Mesenchymal stem cell (in vitro differentiated cells and primary cell): ENCODE measurements around the gene HDAC1.

ENCODE experiments used
- DNase-seq: peaks from one replicate; pipeline ENCODE4 v3.0.0-alpha.2; 2013
- H2AFZ ChIP-seq: one replicate; pipeline ENCODE4 v1.6.1; 2013; ENCODE audit warnings: low read depth, mild to moderate bottlenecking, control low read depth, inconsistent platforms, low read length, moderate library complexity
- H2AK5ac ChIP-seq: 2 replicates; pipeline ENCODE4 v1.6.1; 2013; ENCODE audit warnings: low read length, moderate library complexity, mild to moderate bottlenecking, inconsistent platforms; ENCODE audit not compliant: severe bottlenecking
- H2BK120ac ChIP-seq: one replicate; pipeline ENCODE4 v1.6.1; 2013; ENCODE audit warnings: low read depth, mild to moderate bottlenecking, inconsistent platforms, low read length, moderate library complexity
- H2BK12ac ChIP-seq, 2 experiments: one replicate each; pipeline ENCODE4 v1.6.1; 2013; ENCODE audit warnings: inconsistent platforms in 2 of 2, low read length in 2 of 2, mild to moderate bottlenecking in 2 of 2, moderate library complexity in 2 of 2, control low read depth in 1 of 2
- H2BK15ac ChIP-seq: one replicate; pipeline ENCODE4 v1.6.1; 2013; ENCODE audit warnings: mild to moderate bottlenecking, low read depth, inconsistent platforms; ENCODE audit not compliant: poor library complexity, severe bottlenecking
- H2BK5ac ChIP-seq: 2 replicates; pipeline ENCODE4 v1.6.1; 2013; ENCODE audit warnings: low read depth, mild to moderate bottlenecking, low read length, control low read depth, inconsistent platforms; ENCODE audit not compliant: poor library complexity, severe bottlenecking
- H3K14ac ChIP-seq, 2 experiments: one replicate each; pipeline ENCODE4 v1.6.1; 2013; ENCODE audit warnings: inconsistent platforms in 2 of 2, low read length in 2 of 2, control low read depth in 1 of 2, mild to moderate bottlenecking in 1 of 2, moderate library complexity in 1 of 2
- H3K18ac ChIP-seq, 2 experiments: one replicate each; pipeline ENCODE4 v1.6.1; 2013; ENCODE audit warnings: inconsistent platforms in 2 of 2, low read length in 2 of 2, control low read depth in 1 of 2, low read depth in 1 of 2, mild to moderate bottlenecking in 1 of 2
- H3K23ac ChIP-seq, 2 experiments: one replicate each; pipeline ENCODE4 v1.6.1; 2013; ENCODE audit warnings: inconsistent platforms in 2 of 2, low read length in 2 of 2, mild to moderate bottlenecking in 2 of 2, moderate library complexity in 2 of 2, control low read depth in 1 of 2
- H3K27ac ChIP-seq: 2 replicates; pipeline ENCODE4 v1.5.1; 2013; ENCODE audit warnings: mild to moderate bottlenecking, moderate library complexity, low read length, control low read depth, inconsistent platforms; ENCODE audit not compliant: poor library complexity, severe bottlenecking
- H3K27me3 ChIP-seq, 2 experiments: 2 replicates each; pipeline versions ENCODE4 v1.6.1 to v1.7.0; 2013; ENCODE audit warnings: low read length in 2 of 2, mild to moderate bottlenecking in 2 of 2, moderate library complexity in 2 of 2, control low read depth in 1 of 2, inconsistent platforms in 1 of 2; ENCODE audit not compliant: control insufficient read depth in 1 of 2, insufficient read depth in 1 of 2
- H3K36me3 ChIP-seq, 2 experiments: 2 replicates each; pipeline versions ENCODE4 v1.6.1 to v1.7.0; 2013; ENCODE audit warnings: low read length in 2 of 2, control low read depth in 1 of 2, inconsistent platforms in 1 of 2, low read depth in 1 of 2, mild to moderate bottlenecking in 1 of 2; ENCODE audit not compliant: insufficient read depth in 2 of 2, control insufficient read depth in 1 of 2
- H3K4ac ChIP-seq, 2 experiments: one replicate each; pipeline ENCODE4 v1.6.1; 2013; ENCODE audit warnings: inconsistent platforms in 2 of 2, low read length in 2 of 2, mild to moderate bottlenecking in 2 of 2, moderate library complexity in 2 of 2, control low read depth in 1 of 2, low read depth in 1 of 2
- H3K4me1 ChIP-seq: 2 replicates; pipeline ENCODE4 v1.6.1; 2013; ENCODE audit warnings: low read depth, low read length, control low read depth; ENCODE audit not compliant: control insufficient read depth, insufficient read depth
- H3K4me2 ChIP-seq: 2 replicates; pipeline ENCODE4 v1.6.1; 2013; ENCODE audit warnings: low read length, mild to moderate bottlenecking, inconsistent platforms; ENCODE audit not compliant: poor library complexity, severe bottlenecking
- H3K4me3 ChIP-seq, 2 experiments: 2 replicates each; pipeline versions ENCODE4 v1.5.1 to v1.7.0; 2013; ENCODE audit warnings: low read length in 2 of 2, mild to moderate bottlenecking in 2 of 2, control low read depth in 1 of 2, low read depth in 1 of 2; ENCODE audit not compliant: insufficient read depth in 1 of 2
- H3K79me1 ChIP-seq: replicated peaks from 2 replicates; pipeline ENCODE4 v1.6.1; 2013; ENCODE audit warnings: mild to moderate bottlenecking, control low read depth, low read length, inconsistent platforms; ENCODE audit not compliant: poor library complexity, severe bottlenecking
- H3K9ac ChIP-seq: 2 replicates; pipeline ENCODE4 v1.7.0; 2013; ENCODE audit warnings: mild to moderate bottlenecking, low read length, moderate library complexity
- H3K9me3 ChIP-seq: 2 replicates; pipeline ENCODE4 v1.7.0; 2013; ENCODE audit warnings: mild to moderate bottlenecking, low read length; ENCODE audit not compliant: control insufficient read depth
- H4K8ac ChIP-seq: one replicate; pipeline ENCODE4 v1.6.1; 2013; ENCODE audit warnings: inconsistent platforms, mild to moderate bottlenecking, low read length, moderate library complexity
- H4K91ac ChIP-seq: one replicate; pipeline ENCODE4 v1.6.1; 2013; ENCODE audit warnings: mild to moderate bottlenecking, low read length, inconsistent platforms
- WGBS: methylation state at CpG from one replicate; pipeline ENCODE4 v1.1.7; 2013; ENCODE audit warnings: mixed read lengths; 5-methylcytosine and 5-hydroxymethylcytosine counted together

Gene HDAC1

DNA sequence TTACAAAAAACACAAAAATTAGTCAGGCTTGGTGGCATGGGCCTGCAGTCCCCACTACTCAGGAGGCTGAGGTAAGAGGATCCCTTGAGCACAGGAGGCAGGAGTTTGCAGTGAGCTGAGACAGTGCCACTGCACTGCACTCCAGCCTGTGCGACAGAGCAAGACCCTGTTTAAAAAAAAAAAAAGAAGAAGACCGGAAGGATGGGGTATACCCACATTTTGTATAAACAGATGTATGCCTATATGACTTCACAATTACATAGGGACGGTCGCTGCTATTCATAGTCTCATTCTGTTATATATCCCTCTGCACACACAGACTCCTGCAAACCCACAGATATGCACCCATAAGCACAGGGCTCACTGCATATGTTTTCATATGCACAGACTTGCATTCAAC is 28.1 kb upstream of the HDAC1 start:
- no peak overlapping the region for H2BK120ac ChIP-seq
- WGBS = 85% methylated on average over 4 of the region's 4 CpGs
- no peaks in the 10 kb centered on the region for H3K27me3 ChIP-seq
- no peak overlapping the region for H3K14ac ChIP-seq
- H3K9ac ChIP-seq = no peak overlapping the region
- DNase-seq = no peak
- no peak overlapping the region for H3K4ac ChIP-seq
- H3K4me3 ChIP-seq = no peak overlapping the region
- no peak overlapping the region for H2AK5ac ChIP-seq
- no peak overlapping the region for H3K18ac ChIP-seq
- no peak overlapping the region for H4K8ac ChIP-seq
- peaks cover 2% of the 10 kb centered on the region for H3K4me1 ChIP-seq
- no peak overlapping the region for H2AFZ ChIP-seq
- H4K91ac ChIP-seq = no peak overlapping the region
- H3K9me3 ChIP-seq = no peaks in the 10 kb centered on the region
- H3K23ac ChIP-seq = no peak overlapping the region
- no peak overlapping the region for H2BK5ac ChIP-seq
- no peak overlapping the region for H3K27ac ChIP-seq
- H3K36me3 ChIP-seq = no peaks in the 10 kb centered on the region
- no peak overlapping the region for H3K4me2 ChIP-seq
- no peaks in the 10 kb centered on the region for H3K79me1 ChIP-seq
- no peak overlapping the region for H2BK15ac ChIP-seq
- peak overlapping the region in 1 of 2 experiments; percentile 77 for H2BK12ac ChIP-seq

DNA sequence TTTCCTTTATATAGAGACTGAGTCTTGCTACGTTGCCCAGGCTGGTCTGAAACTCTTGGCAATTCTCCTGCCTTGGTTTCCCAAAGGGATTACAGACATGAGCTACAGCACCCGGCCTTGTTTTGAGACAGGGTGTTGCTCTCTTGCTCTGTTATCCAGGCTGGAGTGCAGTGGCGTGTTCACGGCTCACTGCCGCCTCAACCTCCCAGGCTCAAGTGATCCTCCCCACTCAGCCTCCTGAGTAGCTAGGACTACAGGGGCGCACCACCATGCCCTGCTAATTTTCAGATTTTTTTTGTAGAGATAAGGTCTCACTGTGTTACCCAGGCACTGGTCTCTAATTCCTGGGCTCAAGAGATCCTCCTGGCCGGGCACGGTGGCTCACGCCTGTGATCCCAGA is 26.0 kb upstream of the HDAC1 start:
- Histone ChIP-seq H3K9ac (no peak overlapping the region), H3K36me3 (no peaks in the 10 kb centered on the region), H3K9me3 (no peaks in the 10 kb centered on the region), H3K23ac (no peak overlapping the region), H3K4me2 (no peak overlapping the region), H2AFZ (no peak overlapping the region), H2BK12ac (no peak overlapping the region), H3K4me3 (no peak overlapping the region), H3K18ac (no peak overlapping the region), H2BK5ac (no peak overlapping the region), H3K4me1 (peaks cover 2% of the 10 kb centered on the region), H4K8ac (no peak overlapping the region), H2BK15ac (no peak overlapping the region), H3K27me3 (peaks cover 0 to 4% of the 10 kb centered on the region in 2 experiments), H3K14ac (no peak overlapping the region), H3K79me1 (no peaks in the 10 kb centered on the region), H2BK120ac (no peak overlapping the region), H3K27ac (no peak overlapping the region), H3K4ac (no peak overlapping the region), H2AK5ac (no peak overlapping the region), H4K91ac (no peak overlapping the region)
- no peak for DNase-seq
- 91% methylated on average over 9 of the region's 9 CpGs for WGBS

DNA sequence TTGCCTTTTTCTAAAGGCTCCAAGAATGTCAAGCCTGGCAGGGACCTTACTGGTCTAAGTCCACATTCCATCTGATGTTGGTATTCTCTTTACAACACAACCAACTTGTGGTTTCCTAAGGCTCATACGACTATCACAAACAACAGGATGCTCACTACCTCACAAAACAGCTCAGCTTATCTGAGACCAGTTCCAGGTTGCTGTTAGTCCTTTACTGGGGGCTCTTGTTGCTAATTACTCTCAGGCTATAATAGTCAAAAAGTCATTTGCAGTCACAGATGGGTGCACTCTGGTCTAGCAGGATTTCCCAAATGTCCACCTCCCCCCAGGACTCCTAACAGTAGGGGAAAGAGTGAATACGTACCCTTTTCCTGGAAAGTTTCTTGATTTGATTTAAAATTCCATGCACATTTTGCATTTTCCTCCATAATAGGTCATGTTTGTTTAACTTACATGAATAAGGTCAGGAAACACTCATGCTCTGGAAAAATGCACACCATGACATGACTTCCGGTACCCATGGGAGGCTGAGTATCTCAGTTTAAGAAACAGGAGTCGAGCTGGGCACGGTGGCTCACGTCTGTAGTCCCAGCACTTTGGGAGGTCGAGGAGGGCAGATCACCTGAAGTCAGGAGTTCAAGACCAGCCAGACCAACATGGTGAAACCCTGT is 24.8 kb upstream of the HDAC1 start:
- no peak overlapping the region for H3K9ac ChIP-seq
- no peaks in the 10 kb centered on the region for H3K9me3 ChIP-seq
- H2BK12ac ChIP-seq = no peak overlapping the region
- no peak overlapping the region for H2BK5ac ChIP-seq
- H4K91ac ChIP-seq = no peak overlapping the region
- no peak overlapping the region for H2AK5ac ChIP-seq
- 30% methylated on average over 6 of the region's 7 CpGs for WGBS
- no peak overlapping the region for H3K14ac ChIP-seq
- H3K36me3 ChIP-seq = no peaks in the 10 kb centered on the region
- no peak overlapping the region for H2BK120ac ChIP-seq
- no peak overlapping the region for H2BK15ac ChIP-seq
- H2AFZ ChIP-seq = peak overlapping the region; percentile 0
- peaks cover 2% of the 10 kb centered on the region for H3K4me1 ChIP-seq
- H3K4me3 ChIP-seq = no peak overlapping the region
- no peak overlapping the region for H4K8ac ChIP-seq
- no peak overlapping the region for H3K4ac ChIP-seq
- no peak overlapping the region for H3K18ac ChIP-seq
- peaks cover 0 to 14% of the 10 kb centered on the region in 2 experiments for H3K27me3 ChIP-seq
- DNase-seq = peak; percentile 76
- H3K23ac ChIP-seq = no peak overlapping the region
- H3K27ac ChIP-seq = peak overlapping the region; percentile 38
- no peak overlapping the region for H3K4me2 ChIP-seq
- no peaks in the 10 kb centered on the region for H3K79me1 ChIP-seq

DNA sequence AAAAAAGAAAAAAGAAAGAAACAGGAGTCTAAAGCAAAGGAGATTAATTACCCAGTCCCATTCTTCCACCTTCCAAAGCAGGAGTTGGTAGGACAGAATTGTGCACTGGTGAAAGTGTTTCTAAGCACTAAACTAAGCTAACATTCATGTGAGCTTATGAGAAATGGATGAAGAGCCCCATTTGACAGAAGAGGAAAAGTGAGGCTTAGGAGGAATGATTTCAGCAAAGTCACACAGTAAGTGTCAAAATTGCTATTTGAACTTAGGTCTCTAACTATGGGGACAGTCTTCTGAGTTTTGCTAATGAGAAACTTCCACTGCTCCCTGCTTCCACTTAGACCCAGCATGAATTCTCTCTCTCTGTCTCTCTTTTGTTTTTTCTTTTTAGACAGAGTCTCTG is 22.1 kb upstream of the HDAC1 start:
- no peak overlapping the region for H2BK15ac ChIP-seq
- H2BK5ac ChIP-seq = no peak overlapping the region
- no peak overlapping the region for H4K8ac ChIP-seq
- H3K36me3 ChIP-seq = no peaks in the 10 kb centered on the region
- no peaks in the 10 kb centered on the region for H3K9me3 ChIP-seq
- H3K4ac ChIP-seq = no peak overlapping the region
- H2BK12ac ChIP-seq = no peak overlapping the region
- no peak overlapping the region for H3K14ac ChIP-seq
- no peak overlapping the region for H3K27ac ChIP-seq
- H2AFZ ChIP-seq = no peak overlapping the region
- H2AK5ac ChIP-seq = no peak overlapping the region
- no peak overlapping the region for H3K23ac ChIP-seq
- H3K79me1 ChIP-seq = no peaks in the 10 kb centered on the region
- no peak overlapping the region for H3K4me3 ChIP-seq
- H3K9ac ChIP-seq = no peak overlapping the region
- H3K27me3 ChIP-seq = peaks cover 13 to 41% of the 10 kb centered on the region in 2 experiments
- H3K4me2 ChIP-seq = no peak overlapping the region
- no peak overlapping the region for H2BK120ac ChIP-seq
- peaks cover 9% of the 10 kb centered on the region for H3K4me1 ChIP-seq
- no peak for DNase-seq
- H3K18ac ChIP-seq = no peak overlapping the region
- no peak overlapping the region for H4K91ac ChIP-seq
